ENCODE measurements around the gene DIPK1A.
"Not testable (repeated sequence)": the region's sequence is repeated elsewhere in the genome, so short reads cannot be mapped to it uniquely, and the experiment has no call there.

The DIPK1A gene

DNA sequence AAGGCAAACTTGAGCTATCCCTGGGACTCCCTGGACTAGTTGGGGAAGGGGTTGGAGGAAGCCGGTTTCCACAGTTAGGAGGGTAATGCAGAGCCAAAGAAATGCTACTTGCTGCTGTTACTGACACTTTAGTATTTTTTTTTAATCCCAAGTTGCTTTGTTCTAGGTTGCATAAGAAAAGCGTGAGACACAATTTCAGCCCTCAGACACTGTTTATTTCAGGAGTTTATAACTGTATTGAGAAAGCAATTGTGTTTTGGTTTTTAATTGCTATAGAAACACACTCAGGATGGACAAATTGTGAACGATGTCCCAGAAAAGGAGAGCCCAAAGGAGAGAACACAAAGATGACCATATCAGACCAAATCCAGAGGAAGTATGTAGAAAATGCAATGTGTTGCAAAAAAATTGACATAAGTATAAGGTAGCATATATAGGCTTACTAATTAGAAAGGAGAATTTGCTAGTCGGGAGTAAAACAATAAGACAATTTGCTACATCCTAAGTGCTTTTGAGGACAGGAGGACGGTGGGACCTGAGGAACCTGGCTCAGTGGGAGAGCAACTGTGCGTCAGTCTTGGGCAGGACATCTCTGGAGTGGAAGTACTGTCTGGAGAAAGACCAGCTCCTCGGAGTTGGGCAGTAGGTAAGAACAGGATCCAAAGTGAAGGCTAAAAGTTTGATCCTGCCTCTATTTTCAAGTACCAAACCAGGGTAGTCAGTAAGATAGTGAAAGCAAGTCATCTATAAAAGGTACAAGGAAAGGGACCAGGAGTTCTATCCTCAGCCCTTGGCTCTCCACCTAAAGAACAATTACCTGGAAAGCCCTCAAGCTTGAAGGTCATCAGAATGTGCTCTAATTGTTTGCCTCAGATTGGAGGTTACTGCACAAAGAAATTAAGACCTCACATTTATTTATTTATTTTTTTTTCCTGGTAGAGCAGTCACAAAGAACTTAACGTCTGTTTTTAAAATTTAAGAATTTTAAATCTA, 39.9 kb downstream of the DIPK1A start:
- no peak for DNase-seq (ENCODE audit: low spot score)

DNA sequence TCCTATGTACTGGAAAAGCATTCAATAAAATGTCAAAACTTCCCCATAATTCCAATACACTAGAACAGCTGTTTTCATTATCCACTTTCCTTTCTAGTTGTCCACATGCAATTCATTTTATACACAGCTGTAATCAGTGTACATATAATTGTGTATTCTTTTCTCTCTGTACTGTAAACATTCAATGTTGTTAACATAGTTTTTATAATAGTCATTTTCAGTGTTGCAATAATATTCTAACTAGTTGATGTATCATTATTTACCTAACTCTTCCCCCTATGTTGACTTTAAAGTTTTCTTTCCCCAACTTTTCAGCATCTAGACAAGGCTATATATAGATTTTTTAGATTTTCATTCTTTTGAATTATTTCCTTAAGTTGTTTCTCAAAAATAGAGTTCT, 44.4 kb downstream of the DIPK1A start:
- DNase-seq (ENCODE audit: low spot score): no peak

DNA sequence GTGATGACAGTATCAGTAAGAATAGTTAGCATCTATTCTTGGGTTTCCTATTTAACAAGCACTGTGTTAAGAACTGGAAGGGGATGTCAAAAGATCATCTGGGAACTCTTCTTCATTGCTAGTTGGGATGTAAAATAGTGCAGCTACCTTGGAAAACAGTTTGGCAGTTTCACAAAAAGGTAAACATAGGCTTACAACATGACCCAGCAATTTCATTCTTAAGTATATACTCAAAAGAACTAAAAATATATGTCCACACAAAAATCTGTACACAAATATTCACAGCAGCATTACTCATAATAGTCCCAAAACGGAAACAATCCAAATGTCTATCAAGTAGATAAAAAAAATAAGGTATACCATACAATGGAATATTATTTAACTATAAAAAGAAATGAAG, 45.7 kb downstream of the DIPK1A start:
- DNase-seq (ENCODE audit: low spot score): no peak

DNA sequence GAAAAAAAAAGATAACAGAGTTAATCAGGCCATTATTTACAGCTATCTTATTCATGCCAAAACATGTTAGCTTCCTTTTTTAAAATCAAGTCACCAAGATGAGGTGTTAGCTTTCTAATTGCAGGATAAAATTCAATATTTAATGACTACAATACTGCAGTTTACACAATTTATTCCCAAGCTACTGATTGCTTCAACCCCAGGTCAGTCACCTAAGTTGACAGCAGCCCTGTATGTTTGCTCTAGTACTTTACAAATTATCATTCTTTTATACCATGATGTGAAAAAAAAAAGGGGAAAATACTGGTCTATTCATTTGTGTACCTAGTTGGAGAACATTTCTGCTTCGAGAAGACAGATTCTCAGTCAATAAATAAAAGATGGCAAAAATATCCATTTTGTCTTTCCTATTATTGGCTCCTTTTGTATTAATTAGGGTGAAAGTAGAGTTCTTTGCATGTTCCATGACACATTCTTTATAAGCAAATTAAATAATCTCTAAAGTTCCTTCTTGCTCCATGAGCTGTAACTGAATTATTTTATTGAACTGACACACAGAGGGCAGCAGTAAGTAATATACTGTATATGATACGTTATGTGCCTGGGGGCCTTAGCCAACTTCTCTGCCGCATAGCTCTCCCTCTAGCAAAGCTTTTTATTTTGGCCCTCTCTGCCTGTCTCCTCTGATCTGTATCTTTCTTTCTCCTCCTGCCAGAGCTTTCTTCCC, 48.0 kb downstream of the DIPK1A start:
- DNase-seq (ENCODE audit: low spot score): no peak

DNA sequence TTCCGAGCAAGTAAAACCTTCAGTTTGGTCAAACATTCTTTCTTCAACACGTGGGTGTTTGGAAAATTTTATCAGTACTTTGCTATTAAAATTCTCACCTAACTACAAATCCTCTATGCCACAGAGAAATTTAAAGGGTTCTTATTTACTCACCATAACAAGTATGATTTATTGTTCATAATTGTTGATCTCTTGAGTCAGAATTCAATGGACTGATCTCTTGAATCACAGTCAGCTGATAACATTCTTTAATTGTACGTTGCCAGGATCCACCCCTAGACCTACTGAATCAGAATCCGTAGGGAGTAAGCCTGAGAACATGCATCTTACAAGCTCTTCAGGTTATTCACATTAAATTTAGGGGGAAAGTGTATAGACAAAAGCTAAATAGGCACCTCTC, 51.2 kb downstream of the DIPK1A start:
- DNase-seq (ENCODE audit: low spot score): no peak

DNA sequence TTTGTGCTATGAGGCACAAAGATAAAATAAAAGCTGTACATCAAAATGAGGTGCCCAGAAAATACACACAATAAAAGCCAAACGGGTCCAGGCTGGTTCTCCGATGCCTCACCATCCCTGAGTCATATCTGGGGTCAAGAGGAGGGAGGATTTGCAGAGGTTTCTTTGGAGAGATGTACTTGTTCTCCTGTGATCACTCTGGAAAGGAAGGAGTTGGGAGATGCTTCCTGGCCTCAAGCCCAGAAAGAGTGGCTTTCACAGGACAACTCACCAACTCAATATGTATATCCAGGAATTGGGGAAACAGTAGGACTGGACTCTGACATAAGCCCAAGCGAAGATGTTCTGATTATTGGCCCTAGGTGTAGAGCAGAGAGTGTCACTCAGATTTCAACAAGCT, 51.9 kb downstream of the DIPK1A start:
- DNase-seq (ENCODE audit: low spot score): peak; percentile 3

DNA sequence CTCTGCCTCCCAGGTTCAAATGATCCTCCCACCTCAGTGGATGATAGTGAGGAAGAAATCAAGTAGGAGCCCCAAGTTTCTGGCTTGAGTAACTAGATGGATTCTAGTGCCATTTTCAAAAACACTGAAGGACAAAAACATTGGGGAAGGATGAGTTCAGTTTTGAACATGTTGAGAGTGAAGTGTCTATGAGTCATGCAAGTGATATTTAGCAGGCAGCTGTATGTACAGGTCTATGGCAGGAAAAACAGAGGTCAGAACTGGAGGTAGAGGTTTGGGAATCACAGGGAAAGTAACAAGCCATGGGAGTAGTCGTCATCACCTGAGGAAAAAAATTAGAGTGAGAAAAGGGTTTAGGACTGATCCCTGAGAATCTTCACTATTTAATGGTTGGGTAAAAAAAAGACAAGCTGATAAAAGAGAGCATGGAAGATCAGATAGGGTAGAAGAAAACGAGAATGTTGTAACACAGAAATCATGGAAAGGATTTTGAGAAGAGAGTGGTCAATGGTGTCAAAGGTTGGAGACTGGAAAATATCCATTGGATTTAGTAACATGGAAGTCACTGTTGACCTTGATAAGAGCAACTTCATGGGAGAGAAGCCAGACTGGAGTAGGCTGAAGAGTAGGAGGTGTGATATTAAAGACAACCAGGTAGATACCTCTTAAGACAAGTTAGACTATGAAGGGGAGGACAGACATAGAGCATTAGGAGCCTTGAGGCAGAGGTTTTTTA, 53.1 kb downstream of the DIPK1A start:
- DNase-seq (ENCODE audit: low spot score): no peak

DNA sequence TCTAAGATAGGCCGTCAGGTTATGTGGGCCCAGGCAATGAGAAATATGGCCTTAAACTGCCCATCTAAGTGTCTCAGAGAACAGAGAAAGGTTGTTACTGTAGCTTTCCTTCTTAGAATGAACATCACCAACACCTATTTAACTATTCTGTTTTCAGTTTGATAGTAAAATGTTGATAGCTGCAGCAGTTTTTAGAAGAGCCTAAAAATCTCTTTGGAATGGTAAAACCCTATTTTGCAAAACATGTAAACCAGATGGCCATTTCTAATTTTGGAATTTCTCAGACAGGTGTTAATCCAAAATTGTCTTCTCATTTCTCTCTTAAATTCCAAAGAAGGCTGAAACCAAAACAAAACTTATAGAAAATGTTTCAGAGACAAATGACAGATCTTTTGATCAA, 57.5 kb downstream of the DIPK1A start:
- no peak for DNase-seq (ENCODE audit: low spot score)

DNA sequence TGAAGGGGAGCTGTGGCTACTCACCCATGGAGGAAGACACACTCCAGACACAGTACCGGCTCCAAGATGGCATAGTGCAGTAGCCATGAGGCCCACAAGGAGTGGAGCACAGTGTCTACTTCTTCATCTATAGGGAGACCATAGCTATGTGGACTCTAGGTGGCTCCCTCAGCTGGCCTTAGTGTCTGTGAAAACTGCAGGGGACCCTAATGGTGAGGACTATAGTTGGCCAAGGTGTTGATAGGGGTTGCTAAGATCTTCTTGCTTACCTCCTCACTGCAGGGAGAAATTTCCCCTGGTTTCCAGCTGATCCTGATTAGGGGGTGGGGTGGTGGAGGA, 58.9 kb downstream of the DIPK1A start:
- no peak for DNase-seq (ENCODE audit: low spot score)

DNA sequence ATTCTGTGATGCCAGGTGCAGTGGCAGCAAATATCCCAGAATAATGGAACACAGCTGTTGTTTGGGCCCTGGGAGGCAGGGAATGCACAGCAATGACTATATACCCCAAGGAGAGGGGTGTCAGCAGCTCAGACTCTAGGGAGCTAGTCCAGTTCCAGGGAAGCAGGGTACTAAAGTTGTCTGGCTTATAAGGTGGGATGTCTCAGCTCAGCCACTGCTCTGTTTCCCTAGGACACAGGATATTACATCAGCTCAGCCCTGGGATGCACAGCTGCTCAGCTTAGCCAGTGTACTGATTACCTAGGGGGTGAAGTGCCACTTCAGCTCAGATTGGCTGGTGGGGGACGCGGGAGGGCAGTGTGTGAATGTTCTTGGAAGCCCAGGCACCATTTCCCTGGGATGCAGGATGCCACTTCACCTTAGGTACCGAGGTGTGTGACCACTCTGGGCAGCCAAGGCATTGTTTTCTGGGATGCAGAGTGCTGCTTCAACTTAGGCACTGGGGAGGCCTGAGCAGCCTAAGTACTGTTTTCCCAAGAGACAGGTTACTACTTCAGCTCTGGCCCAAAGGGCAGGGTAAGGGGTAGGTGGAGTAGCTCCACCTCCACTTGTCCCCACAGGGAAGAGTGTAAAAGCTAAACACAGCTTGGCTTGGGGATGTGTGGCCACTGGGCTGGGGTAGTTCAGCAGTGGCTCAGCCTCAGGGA, 59.4 kb downstream of the DIPK1A start:
- DNase-seq (ENCODE audit: low spot score): no peak

DNA sequence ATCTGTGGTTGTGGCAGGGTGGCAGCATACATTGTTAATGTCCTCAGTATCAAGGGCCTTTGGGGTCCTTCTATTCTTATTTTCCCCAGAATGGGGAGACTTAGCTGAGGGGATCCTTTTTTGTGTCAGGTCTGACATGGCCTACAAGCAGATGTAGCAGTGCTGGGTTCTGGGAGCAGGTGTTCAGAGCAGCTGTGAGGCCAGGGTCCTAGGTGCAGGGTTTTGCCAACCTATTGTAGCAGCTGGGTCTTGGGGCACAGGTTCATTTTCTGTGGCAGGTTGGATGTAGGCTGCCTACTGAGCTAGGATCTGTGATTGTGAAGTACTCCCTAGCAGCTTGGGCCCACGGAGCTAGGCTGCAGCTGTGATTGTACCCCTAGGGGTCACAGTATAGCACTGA, 60.1 kb downstream of the DIPK1A start:
- no peak for DNase-seq (ENCODE audit: low spot score)

DNA sequence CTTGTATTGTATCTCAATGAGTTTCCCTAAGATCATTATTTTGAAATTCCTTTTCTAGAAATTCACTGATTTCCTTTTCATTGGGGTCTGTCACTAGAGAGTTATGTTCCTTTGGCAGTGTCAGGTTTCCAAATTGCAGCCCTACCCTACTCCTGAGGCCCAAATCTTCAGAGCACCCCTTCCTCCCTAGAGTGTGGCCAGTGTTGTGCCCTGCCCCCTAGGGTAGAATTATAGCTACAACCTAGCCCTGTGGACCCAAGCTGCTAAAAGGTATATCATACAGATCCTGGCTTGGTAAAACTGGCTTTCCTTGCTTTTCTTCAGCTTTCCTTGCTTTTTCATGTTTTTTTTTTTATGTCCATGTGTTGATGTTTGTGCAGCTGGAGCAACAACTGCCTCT, 60.7 kb downstream of the DIPK1A start:
- DNase-seq (ENCODE audit: low spot score): no peak

DNA sequence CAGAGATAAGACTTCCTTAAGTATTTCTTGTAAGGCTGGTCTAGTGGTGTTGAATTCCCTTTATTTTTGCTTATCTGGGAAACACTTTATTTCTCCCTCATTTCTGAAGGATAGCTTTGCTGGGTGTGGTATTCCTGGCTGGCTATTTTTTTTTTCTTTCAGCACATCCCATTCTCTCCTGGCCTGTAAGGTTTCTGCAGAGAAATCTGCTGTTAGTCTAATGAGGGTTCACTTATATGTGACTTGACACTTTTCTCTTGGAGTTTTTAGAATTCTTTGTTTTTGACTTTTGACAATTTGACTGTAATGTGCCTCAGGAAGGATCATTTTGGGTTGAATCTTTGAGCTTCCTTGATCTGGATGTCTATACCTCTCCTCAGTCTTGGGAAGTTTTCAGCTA, 61.5 kb downstream of the DIPK1A start:
- no peak for DNase-seq (ENCODE audit: low spot score)

DNA sequence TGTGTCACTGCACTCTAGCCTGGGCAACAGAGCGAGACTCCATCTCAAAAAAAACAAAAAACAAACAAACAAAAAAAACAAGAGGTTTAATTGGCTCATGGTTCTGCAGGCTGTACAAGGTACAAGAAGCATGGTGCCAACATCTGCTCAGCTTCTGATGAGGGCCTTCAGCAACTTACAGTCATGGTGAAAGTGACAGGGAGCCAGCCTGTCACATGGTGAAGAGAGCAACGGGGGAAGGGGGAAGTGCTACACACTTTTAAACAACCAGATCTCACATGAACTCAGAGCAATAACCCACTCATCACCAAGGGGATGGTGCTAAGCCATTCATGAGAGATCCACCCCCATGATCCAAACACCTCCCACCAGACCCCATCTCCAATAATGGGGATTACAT, 63.2 kb downstream of the DIPK1A start:
- not testable (repeated sequence) for DNase-seq (ENCODE audit: low spot score)

DNA sequence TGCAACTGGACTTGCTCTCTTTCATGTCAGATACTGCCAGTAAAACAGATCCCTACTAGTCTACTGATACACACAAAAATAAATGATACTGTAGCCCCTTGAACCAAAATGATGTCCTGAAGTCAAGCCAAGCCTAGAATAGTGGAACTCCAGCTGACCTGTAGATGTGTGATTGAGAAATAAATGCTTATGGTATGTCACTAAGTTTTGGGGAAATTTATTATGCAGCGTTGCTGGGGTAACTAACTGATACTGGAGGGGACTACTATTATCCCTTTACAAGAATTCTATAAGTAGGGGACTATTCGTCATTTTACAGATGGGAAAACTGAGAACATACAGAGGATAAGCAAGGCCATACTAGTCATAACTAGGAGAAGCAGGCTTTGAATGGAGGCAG, 73.8 kb downstream of the DIPK1A start:
- DNase-seq (ENCODE audit: low spot score): no peak

DNA sequence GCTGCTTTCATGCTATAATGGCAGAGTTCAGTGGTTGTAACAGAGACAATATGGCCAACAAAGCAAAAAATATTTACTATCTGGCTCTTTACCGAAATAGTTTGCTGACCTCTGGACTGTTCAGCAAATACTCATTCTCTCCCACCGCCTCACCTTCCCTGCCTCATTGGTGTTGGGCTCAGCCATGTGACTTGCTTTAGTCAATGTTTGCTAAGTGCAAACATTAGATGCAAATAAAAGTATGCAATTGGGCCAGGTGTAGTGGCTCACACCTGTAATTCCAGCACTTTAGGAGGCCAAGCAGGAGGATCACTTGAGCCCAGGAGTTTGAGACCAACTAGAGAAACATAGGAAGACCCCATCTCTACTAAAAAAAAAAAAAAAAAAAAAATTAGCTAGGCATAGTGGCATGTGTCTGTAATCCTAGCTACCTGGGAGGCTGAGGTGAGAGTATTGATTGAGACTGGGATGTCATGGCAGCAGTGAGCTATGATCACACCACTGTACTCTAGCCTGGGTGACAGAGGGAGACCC, 74.3 kb downstream of the DIPK1A start:
- DNase-seq (ENCODE audit: low spot score): no peak

DNA sequence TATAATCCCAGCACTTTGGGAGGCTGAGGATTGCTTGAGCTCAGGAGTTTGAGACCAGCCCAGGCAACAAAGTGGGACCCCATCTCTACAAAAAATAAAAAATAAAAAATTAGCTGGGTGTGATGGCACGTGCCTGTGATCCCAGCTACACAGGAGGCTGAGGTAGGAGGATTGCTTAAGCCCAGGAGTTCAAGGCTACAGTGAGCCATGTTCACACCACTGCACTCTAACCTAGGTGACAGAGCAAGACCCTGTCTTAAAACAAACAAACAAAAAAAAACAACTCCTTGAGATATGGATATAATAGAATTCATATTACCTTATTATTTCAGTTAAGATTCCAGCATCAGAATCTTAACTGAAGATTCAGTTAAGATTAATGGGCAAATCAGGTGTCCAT, 77.1 kb downstream of the DIPK1A start:
- DNase-seq (ENCODE audit: low spot score): no peak

DNA sequence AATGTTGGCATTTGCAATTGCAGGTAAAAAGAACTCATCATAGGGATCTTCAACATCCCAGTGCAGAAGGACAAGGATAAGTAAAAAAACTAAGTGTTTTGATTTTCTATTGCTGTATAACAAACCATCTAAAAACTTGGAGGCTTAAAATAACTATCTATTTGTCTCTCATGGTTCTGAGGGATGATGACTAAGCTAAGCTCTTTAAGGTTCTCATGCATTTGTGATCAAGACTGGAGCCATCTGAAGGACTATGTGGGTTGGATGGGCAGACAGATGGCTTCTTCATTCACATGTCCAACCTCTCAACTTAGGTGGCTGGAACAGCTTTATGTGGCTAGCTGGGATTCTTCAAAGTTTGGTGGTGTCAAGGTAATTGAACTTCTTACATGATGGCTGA, 78.0 kb downstream of the DIPK1A start:
- no peak for DNase-seq (ENCODE audit: low spot score)

DNA sequence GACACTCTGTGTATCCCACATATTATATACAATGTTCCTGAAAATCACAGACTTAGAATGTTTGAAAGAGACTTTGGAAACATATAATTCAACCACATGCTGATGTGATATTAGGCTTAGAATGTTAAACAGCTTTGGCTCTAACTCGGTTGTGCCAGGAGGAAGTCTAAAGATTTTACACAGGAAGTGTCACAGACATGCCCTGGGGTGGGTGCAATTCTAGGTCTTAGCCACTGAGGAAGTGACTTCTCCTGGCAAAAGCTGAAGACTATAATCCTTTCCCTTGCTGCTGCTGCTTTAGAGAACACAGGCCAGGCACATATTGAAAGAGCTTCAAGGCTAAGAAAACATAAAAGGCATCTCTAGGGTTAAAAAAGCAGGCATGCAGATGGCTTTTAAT, 78.4 kb downstream of the DIPK1A start:
- peak; percentile 42 for DNase-seq (ENCODE audit: low spot score)

DNA sequence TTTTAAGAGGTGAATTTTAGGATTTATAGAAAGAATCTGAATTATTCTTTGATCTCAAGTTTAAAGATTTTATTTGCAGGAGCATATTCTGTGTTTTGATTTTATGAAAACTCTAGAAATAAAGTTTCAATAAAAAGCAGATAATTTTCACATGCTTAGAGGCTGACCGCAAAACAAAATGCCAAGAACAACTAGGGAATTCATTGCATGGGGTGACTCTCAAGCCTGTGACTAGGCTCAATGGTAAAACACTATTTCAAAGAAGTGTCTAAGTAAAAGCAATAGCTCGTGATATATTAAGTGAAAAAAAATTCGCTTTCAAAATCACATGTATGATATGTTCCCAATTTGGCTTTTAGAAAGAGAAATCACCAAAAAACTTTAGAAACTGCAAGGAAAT, 79.9 kb downstream of the DIPK1A start:
- no peak for DNase-seq (ENCODE audit: low spot score)

DNA sequence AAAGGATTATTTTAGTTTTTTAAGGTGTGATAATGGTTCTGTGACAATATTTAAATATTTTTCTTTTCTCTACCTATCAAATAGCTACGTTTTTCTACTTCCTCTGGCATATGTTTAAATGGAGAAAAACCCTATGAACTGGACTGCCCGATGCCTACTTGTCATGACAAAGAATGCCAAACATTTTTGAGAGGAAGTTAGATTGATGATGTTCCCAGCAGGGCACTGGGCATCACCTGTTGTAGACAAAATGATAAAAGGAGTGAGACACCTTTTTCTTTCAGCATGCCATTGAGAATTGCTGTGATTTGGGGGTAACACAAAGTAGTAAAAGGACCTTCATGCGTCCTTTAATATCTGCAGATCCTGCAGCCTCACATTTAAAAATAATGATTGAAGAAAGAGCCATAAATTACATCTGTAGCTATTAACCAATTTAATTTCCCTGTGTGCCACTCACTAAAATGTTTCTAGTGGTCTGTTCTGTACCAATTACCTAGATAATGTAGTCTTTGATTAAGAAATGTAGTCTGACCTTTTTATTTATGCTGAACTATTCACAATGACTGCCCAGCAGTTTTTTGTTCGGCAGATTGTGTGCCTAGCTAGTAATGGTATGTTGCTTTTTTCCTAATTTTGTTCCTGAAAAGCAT, 81.8 kb downstream of the DIPK1A start:
- DNase-seq (ENCODE audit: low spot score): no peak
